HEK293 (cell line): ENCODE results near the gene CCDC117.

Source experiments
- CTCF ChIA-PET: fragments of 350-600 bp; formaldehyde crosslinking; extraction: SDS; loops from one replicate; lab custom pipeline; 2021; ENCODE audit warnings: antibody characterized with exemption; lab: Yijun Ruan, JAX
- POLR2A ChIA-PET: fragments of 300-600 bp; formaldehyde crosslinking; extraction: SDS; loops from one replicate; lab custom pipeline; 2020; ENCODE audit warnings: antibody characterized with exemption, inconsistent platforms; lab: Yijun Ruan, JAX
- H3K27ac ChIP-seq: fragments of 200-500 bp; sonication (Bioruptor generic); 2 replicates; pipeline ENCODE4 v1.5.1; 2014; ENCODE audit warnings: low read depth, low read length, control low read depth, inconsistent platforms; ENCODE audit errors: extremely low read depth
- H3K36me3 ChIP-seq, 2 experiments: fragments of 200-500 bp in 1 of 2; sonication (Bioruptor generic) in 1 of 2; 1 replicate in 1 of 2; 2 replicates in 1 of 2; pipeline ENCODE4 v1.5.1; 2014 to 2017; ENCODE audit warnings: inconsistent platforms in 2 of 2, low read length in 2 of 2; ENCODE audit not compliant: control insufficient read depth in 2 of 2, insufficient read depth in 1 of 2
- H3K4me1 ChIP-seq: fragments of 200-500 bp; sonication (Bioruptor generic); 2 replicates; pipeline ENCODE4 v1.5.1; 2014; ENCODE audit warnings: mild to moderate bottlenecking, low read length, inconsistent platforms; ENCODE audit not compliant: control insufficient read depth, insufficient read depth
- H3K4me3 ChIP-seq: 2 replicates; pipeline ENCODE4 v1.5.1; 2011; ENCODE audit warnings: low read depth, mild to moderate bottlenecking, control low read depth, low read length, moderate library complexity
- H3K9me3 ChIP-seq: fragments of 200-500 bp; sonication (Bioruptor generic); 2 replicates; pipeline ENCODE4 v1.5.1; 2014; ENCODE audit warnings: low read depth, low read length, inconsistent platforms; ENCODE audit not compliant: control insufficient read depth, insufficient read depth
- IKZF3 ChIP-seq: fragments of 450-650 bp; IDR thresholded peaks from 2 replicates; pipeline ENCODE4 v1.5.0; 2018; ENCODE audit warnings: missing biosample characterization, mild to moderate bottlenecking, missing genetic modification characterization, moderate library complexity
- MEIS1 ChIP-seq: sonication (generic); formaldehyde crosslinking; IDR thresholded peaks from 2 replicates; pipeline ENCODE4 v1.8.1; 2022; ENCODE audit warnings: missing genetic modification reagents, mild to moderate bottlenecking, borderline replicate concordance
- MYNN ChIP-seq: fragments of 450-650 bp; formaldehyde crosslinking; IDR thresholded peaks from 2 replicates; pipeline ENCODE4 v1.5.1; 2016; ENCODE audit warnings: missing biosample characterization, missing genetic modification characterization, borderline replicate concordance
- OSR2 ChIP-seq: fragments of 450-650 bp; formaldehyde crosslinking; IDR thresholded peaks from 2 replicates; pipeline ENCODE4 v1.5.1; 2016; ENCODE audit warnings: missing biosample characterization, missing genetic modification characterization
- PRDM10 ChIP-seq: fragments of 450-650 bp; formaldehyde crosslinking; IDR thresholded peaks from 2 replicates; pipeline ENCODE4 v1.5.1; 2016; ENCODE audit warnings: missing biosample characterization, missing genetic modification characterization
- PRDM6 ChIP-seq: fragments of 450-650 bp; formaldehyde crosslinking; IDR thresholded peaks from 2 replicates; pipeline ENCODE4 v1.5.1; 2017; ENCODE audit warnings: missing biosample characterization, missing genetic modification characterization
- ZBTB8A ChIP-seq: fragments of 450-650 bp; formaldehyde crosslinking; IDR thresholded peaks from 2 replicates; pipeline ENCODE4 v1.5.1; 2016; ENCODE audit warnings: missing biosample characterization, missing genetic modification characterization
- ZFHX2 ChIP-seq: fragments of 450-650 bp; formaldehyde crosslinking; conservative IDR thresholded peaks from 2 replicates; pipeline ENCODE4 v1.5.1; 2016; ENCODE audit warnings: missing biosample characterization, missing genetic modification characterization
- ZFP37 ChIP-seq: fragments of 450-650 bp; formaldehyde crosslinking; IDR thresholded peaks from 2 replicates; pipeline ENCODE4 v1.5.1; 2016; ENCODE audit warnings: missing biosample characterization, missing genetic modification characterization
- ZFP69B ChIP-seq: fragments of 450-650 bp; formaldehyde crosslinking; IDR thresholded peaks from 2 replicates; pipeline ENCODE4 v1.5.1; 2016; ENCODE audit warnings: missing biosample characterization, missing genetic modification characterization
- ZNF10 ChIP-seq: fragments of 450-650 bp; formaldehyde crosslinking; IDR thresholded peaks from 2 replicates; pipeline ENCODE4 v1.5.1; 2017; ENCODE audit warnings: missing biosample characterization, missing genetic modification characterization
- ZNF311 ChIP-seq: fragments of 450-650 bp; formaldehyde crosslinking; IDR thresholded peaks from 2 replicates; pipeline ENCODE4 v1.5.1; 2017; ENCODE audit warnings: missing biosample characterization, missing genetic modification characterization, borderline replicate concordance
- ZNF335 ChIP-seq: fragments of 450-650 bp; formaldehyde crosslinking; conservative IDR thresholded peaks from 2 replicates; pipeline ENCODE4 v1.5.1; 2016; ENCODE audit warnings: missing biosample characterization, missing genetic modification characterization
- ZNF362 ChIP-seq: fragments of 450-650 bp; formaldehyde crosslinking; IDR thresholded peaks from 2 replicates; pipeline ENCODE4 v1.5.1; 2016; ENCODE audit warnings: missing biosample characterization, missing genetic modification characterization
- ZNF416 ChIP-seq: fragments of 450-650 bp; formaldehyde crosslinking; IDR thresholded peaks from 2 replicates; pipeline ENCODE4 v1.5.1; 2016; ENCODE audit warnings: missing biosample characterization, missing genetic modification characterization
- ZNF596 ChIP-seq: fragments of 450-650 bp; IDR thresholded peaks from 2 replicates; pipeline ENCODE4 v1.5.0; 2018; ENCODE audit warnings: missing biosample characterization, mild to moderate bottlenecking, missing genetic modification characterization, moderate library complexity
- ZNF600 ChIP-seq: fragments of 450-650 bp; formaldehyde crosslinking; IDR thresholded peaks from 2 replicates; pipeline ENCODE4 v1.5.1; 2016; ENCODE audit warnings: missing biosample characterization, missing genetic modification characterization
- ZNF610 ChIP-seq: fragments of 450-650 bp; formaldehyde crosslinking; IDR thresholded peaks from 2 replicates; pipeline ENCODE4 v1.5.1; 2016; ENCODE audit warnings: missing biosample characterization, missing genetic modification characterization, borderline replicate concordance
- ZNF692 ChIP-seq: fragments of 450-650 bp; formaldehyde crosslinking; IDR thresholded peaks from 2 replicates; pipeline ENCODE4 v1.5.1; 2016; ENCODE audit warnings: missing biosample characterization, missing genetic modification characterization
- ZNF792 ChIP-seq: fragments of 450-650 bp; formaldehyde crosslinking; IDR thresholded peaks from 2 replicates; pipeline ENCODE4 v1.5.1; 2016; ENCODE audit warnings: missing biosample characterization, missing genetic modification characterization
- ZNF837 ChIP-seq: fragments of 450-650 bp; formaldehyde crosslinking; IDR thresholded peaks from 2 replicates; pipeline ENCODE4 v1.5.1; 2016; ENCODE audit warnings: missing biosample characterization, missing genetic modification characterization
- ZSCAN30 ChIP-seq: fragments of 450-650 bp; IDR thresholded peaks from 2 replicates; pipeline ENCODE4 v1.5.1; 2018; ENCODE audit warnings: missing biosample characterization, mild to moderate bottlenecking, missing genetic modification characterization, moderate library complexity

The CCDC117 gene

GRCh38 chr22:28801845-28802594 lies 29.5 kb downstream of the CCDC117 start:
- no peak overlapping the region for H3K4me3 ChIP-seq
- H3K27ac ChIP-seq = no peak overlapping the region
- no peaks in the 10 kb centered on the region for H3K9me3 ChIP-seq
- no peaks in the 10 kb centered on the region for H3K4me1 ChIP-seq
- H3K36me3 ChIP-seq = peaks cover 18 to 21% of the 10 kb centered on the region in 2 experiments
- TF ChIP-seq ZNF596 (tag by site-specific recombination) = no peak
- no peak for TF ChIP-seq ZNF610 (tag by site-specific recombination)
- TF ChIP-seq ZNF335 (tag by site-specific recombination) = 0 out of 2 replicates have a peak, but pooled peaks have one; percentile 35
- no peak for TF ChIP-seq ZNF311
- TF ChIP-seq OSR2 (tag by site-specific recombination) = peak; percentile 27; the same call in 1 of the 2 replicates
- 0 out of 2 replicates have a peak, but pooled peaks have one; percentile 39 for TF ChIP-seq ZBTB8A
- TF ChIP-seq ZNF600 = peak; percentile 43; the same call in 1 of the 2 replicates
- TF ChIP-seq ZNF692 (tag by site-specific recombination) = peak; percentile 75
- peak; percentile 40; the same call in 1 of the 2 replicates for TF ChIP-seq ZFP69B
- TF ChIP-seq IKZF3 = peak; percentile 64
- no peak for TF ChIP-seq ZSCAN30 (tag by site-specific recombination)
- TF ChIP-seq PRDM10 (tag by site-specific recombination) = peak; percentile 97
- no peak for TF ChIP-seq MEIS1
- no peak for TF ChIP-seq ZNF10
- peak; percentile 74; the same call in 1 of the 2 replicates for TF ChIP-seq MYNN
- TF ChIP-seq ZNF362 = peak; percentile 36; the same call in 1 of the 2 replicates
- TF ChIP-seq ZFHX2 (tag by site-specific recombination) = 0 out of 2 replicates have a peak, but pooled peaks have one; percentile 22
- no peak for TF ChIP-seq PRDM6
- no peak for TF ChIP-seq ZNF416 (tag by site-specific recombination)
- no peak for TF ChIP-seq ZNF837
- TF ChIP-seq ZNF792 (tag by site-specific recombination) = no peak
- no peak for TF ChIP-seq ZFP37
- ChIA-PET POLR2A (no interaction called here), CTCF (interaction anchor here (0.7 kb wide), 2 partner anchors 11 kb away, joined by 3 to 9 read pairs; no protein-coding TSS in a partner anchor)
